ENCODE results near the gene TDP2.

Gene TDP2

DNA sequence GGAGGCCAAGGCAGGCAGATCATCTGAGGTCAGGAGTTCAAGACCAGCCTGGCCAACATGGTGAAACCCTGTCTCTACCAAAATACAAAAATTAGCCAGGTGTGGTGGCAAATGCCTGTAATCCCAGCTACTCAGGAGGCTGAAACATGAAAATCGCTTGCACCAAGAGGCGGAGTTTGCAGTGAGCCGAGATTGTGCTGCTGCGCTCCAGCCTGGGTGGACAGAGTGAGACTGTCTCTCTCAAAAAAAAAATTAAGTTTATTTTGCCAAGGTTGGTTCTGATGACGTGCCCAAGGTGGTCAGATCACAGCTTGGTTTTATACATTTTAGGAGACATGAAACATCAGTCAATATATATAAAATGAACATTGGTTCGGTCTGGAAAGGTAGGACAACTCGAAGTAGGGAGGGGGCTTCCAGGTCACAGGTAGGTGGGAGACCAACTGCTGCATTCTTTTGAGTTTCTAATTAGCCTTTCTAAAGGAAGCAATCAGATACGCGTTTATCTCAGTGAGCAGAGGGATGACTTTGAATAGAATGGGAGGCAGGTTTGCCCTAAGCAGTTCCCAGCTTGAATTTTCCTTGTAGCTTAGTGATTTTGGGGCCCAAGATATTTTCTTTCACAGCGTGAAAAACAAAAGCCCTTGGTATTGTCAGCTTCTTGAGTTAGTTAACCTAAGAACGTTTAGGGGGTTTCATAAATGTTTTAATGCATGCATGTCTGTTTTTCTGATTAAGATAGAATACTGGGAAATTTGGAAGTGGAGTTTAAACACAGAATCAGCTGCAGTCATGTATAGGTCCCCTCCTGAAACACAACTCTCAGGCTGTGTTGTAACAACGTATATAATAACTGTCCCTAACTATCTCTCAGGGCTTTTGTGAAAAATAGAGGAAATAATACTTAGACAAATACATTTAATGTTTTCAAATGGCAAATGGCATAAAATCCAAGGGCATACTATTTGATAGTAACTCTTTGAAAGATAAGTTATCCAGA is 16.9 kb upstream of the TDP2 start:
- no peak for TF ChIP-seq FOXP2 (optimal IDR thresholded peaks at IDR 0.05; ENCODE audit: borderline replicate concordance, extremely low read depth, extremely low read length, insufficient read depth)
- TF ChIP-seq, protein P1, sequence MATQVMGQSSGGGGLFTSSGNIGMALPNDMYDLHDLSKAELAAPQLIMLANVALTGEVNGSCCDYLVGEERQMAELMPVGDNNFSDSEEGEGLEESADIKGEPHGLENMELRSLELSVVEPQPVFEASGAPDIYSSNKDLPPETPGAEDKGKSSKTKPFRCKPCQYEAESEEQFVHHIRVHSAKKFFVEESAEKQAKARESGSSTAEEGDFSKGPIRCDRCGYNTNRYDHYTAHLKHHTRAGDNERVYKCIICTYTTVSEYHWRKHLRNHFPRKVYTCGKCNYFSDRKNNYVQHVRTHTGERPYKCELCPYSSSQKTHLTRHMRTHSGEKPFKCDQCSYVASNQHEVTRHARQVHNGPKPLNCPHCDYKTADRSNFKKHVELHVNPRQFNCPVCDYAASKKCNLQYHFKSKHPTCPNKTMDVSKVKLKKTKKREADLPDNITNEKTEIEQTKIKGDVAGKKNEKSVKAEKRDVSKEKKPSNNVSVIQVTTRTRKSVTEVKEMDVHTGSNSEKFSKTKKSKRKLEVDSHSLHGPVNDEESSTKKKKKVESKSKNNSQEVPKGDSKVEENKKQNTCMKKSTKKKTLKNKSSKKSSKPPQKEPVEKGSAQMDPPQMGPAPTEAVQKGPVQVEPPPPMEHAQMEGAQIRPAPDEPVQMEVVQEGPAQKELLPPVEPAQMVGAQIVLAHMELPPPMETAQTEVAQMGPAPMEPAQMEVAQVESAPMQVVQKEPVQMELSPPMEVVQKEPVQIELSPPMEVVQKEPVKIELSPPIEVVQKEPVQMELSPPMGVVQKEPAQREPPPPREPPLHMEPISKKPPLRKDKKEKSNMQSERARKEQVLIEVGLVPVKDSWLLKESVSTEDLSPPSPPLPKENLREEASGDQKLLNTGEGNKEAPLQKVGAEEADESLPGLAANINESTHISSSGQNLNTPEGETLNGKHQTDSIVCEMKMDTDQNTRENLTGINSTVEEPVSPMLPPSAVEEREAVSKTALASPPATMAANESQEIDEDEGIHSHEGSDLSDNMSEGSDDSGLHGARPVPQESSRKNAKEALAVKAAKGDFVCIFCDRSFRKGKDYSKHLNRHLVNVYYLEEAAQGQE (IDR thresholded peaks at IDR 0.05; ENCODE audit: insufficient read depth in 1 of 2, low read depth in 2 of 2, low read length in 2 of 2) = no peak
- no peak for TF ChIP-seq TAF1 (IDR thresholded peaks at IDR 0.05; ENCODE audit: borderline replicate concordance, insufficient read depth, low read length)
- no peak for TF ChIP-seq POLR2AphosphoS5 (IDR thresholded peaks at IDR 0.05; ENCODE audit: low read depth, low read length)
- no peak for TF ChIP-seq SIN3A (IDR thresholded peaks at IDR 0.05; ENCODE audit: borderline replicate concordance, insufficient read depth, low read length)

DNA sequence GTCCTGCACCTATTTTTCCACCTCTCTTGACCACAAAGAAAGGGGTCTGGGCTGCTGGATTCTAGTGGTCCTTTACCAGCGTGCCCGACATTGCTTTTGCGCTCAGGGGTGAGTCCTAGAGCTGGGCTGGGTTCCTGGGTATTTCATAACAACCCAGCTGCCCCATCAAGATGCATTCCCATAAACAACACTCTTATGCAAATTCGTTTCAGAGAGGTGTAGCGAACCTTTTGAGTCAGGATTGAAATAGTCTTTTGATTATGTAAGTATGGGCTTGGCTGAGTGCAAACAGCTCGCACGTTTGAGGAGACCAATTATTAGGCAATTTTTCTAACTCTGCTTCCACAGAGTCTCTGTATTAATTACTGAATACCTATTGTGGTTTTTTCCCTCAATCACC is 13.9 kb upstream of the TDP2 start:
- TF ChIP-seq TAF1 (IDR thresholded peaks at IDR 0.05; ENCODE audit: borderline replicate concordance, insufficient read depth, low read length) = no peak
- no peak for TF ChIP-seq SIN3A (IDR thresholded peaks at IDR 0.05; ENCODE audit: borderline replicate concordance, insufficient read depth, low read length)
- no peak for TF ChIP-seq POLR2AphosphoS5 (IDR thresholded peaks at IDR 0.05; ENCODE audit: low read depth, low read length)
- TF ChIP-seq, protein P1 (IDR thresholded peaks at IDR 0.05; ENCODE audit: insufficient read depth in 1 of 2, low read depth in 2 of 2, low read length in 2 of 2) = no peak
- no peak for TF ChIP-seq FOXP2 (optimal IDR thresholded peaks at IDR 0.05; ENCODE audit: borderline replicate concordance, extremely low read depth, extremely low read length, insufficient read depth)

DNA sequence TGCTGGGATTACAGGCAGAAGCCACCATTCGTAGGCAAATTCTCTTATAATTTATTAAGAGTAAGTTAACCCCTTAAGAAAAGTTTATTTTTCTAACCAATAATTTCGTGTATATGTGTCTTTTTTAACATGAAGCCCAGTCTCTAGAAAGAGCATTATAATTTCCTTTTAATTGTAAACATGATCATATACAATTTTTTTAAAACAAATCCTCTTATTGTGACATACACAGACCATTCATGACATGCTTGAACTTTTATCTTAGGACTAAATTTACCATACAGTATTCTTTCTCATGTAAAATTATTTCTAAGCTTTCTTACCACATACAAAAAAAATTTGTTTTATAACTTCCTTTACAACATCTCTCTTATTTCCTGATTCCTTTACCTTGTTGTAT is 6.9 kb upstream of the TDP2 start:
- TF ChIP-seq, protein P1 (IDR thresholded peaks at IDR 0.05; ENCODE audit: insufficient read depth in 1 of 2, low read depth in 2 of 2, low read length in 2 of 2) = no peak
- no peak for TF ChIP-seq POLR2AphosphoS5 (IDR thresholded peaks at IDR 0.05; ENCODE audit: low read depth, low read length)
- no peak for TF ChIP-seq TAF1 (IDR thresholded peaks at IDR 0.05; ENCODE audit: borderline replicate concordance, insufficient read depth, low read length)
- no peak for TF ChIP-seq FOXP2 (optimal IDR thresholded peaks at IDR 0.05; ENCODE audit: borderline replicate concordance, extremely low read depth, extremely low read length, insufficient read depth)
- no peak for TF ChIP-seq SIN3A (IDR thresholded peaks at IDR 0.05; ENCODE audit: borderline replicate concordance, insufficient read depth, low read length)

DNA sequence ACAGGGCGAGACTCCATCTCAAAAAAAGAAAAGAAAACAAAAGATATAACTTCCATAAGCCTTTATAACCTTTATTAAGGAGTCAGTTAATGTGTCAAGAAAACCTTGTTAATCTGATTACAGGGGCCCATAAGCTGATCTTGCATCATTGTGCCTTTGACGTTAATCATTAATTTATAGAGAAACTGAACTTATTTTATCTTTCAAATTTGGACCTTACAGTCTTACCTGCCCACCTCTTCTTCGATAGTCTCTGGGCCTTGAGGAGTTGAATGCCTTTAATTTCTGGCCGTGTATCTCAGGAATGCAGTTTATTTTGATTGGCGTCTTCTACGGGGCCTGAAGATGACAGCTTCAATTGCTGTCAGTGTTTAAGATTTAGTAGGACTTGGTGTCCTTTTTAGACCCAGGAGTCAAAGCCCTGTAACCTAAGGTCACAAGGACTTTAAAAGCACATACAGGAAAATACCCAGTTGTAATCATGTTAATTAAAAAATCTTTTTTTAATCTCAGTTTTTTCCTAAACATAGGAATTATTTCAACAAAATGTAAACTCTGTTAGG is 6.0 kb upstream of the TDP2 start:
- TF ChIP-seq SIN3A (IDR thresholded peaks at IDR 0.05; ENCODE audit: borderline replicate concordance, insufficient read depth, low read length) = no peak
- TF ChIP-seq, protein P1 (IDR thresholded peaks at IDR 0.05; ENCODE audit: insufficient read depth in 1 of 2, low read depth in 2 of 2, low read length in 2 of 2) = no peak
- TF ChIP-seq POLR2AphosphoS5 (IDR thresholded peaks at IDR 0.05; ENCODE audit: low read depth, low read length) = no peak
- no peak for TF ChIP-seq FOXP2 (optimal IDR thresholded peaks at IDR 0.05; ENCODE audit: borderline replicate concordance, extremely low read depth, extremely low read length, insufficient read depth)
- no peak for TF ChIP-seq TAF1 (IDR thresholded peaks at IDR 0.05; ENCODE audit: borderline replicate concordance, insufficient read depth, low read length)

All from PFSK-1 (cell line).